GM12865 (cell line): ENCODE data around the gene SCN8A.

Experiments used
- DNase-seq: peaks from one replicate; pipeline ENCODE4 v3.0.0; 2010; ENCODE audit warnings: low read depth
- H3K4me3 ChIP-seq: 2 replicates; pipeline ENCODE4 v1.5.1; 2011; ENCODE audit warnings: mild to moderate bottlenecking, low read depth, low read length, control low read depth
- TF ChIP-seq, protein P1 (sequence below): IDR thresholded peaks from 2 replicates; pipeline ENCODE4 v1.5.1; 2011; ENCODE audit warnings: low read length, control low read depth, low read depth, inconsistent platforms; ENCODE audit not compliant: insufficient read depth; ENCODE audit errors: missing control alignments

The SCN8A gene

GRCh38 chr12:51625370-51625769 is 34.3 kb downstream of the SCN8A start:
- no peak overlapping the region for H3K4me3 ChIP-seq
- DNase-seq: no peak
- TF ChIP-seq, protein P1, sequence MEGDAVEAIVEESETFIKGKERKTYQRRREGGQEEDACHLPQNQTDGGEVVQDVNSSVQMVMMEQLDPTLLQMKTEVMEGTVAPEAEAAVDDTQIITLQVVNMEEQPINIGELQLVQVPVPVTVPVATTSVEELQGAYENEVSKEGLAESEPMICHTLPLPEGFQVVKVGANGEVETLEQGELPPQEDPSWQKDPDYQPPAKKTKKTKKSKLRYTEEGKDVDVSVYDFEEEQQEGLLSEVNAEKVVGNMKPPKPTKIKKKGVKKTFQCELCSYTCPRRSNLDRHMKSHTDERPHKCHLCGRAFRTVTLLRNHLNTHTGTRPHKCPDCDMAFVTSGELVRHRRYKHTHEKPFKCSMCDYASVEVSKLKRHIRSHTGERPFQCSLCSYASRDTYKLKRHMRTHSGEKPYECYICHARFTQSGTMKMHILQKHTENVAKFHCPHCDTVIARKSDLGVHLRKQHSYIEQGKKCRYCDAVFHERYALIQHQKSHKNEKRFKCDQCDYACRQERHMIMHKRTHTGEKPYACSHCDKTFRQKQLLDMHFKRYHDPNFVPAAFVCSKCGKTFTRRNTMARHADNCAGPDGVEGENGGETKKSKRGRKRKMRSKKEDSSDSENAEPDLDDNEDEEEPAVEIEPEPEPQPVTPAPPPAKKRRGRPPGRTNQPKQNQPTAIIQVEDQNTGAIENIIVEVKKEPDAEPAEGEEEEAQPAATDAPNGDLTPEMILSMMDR: no peak

GRCh38 chr12:51626115-51626514 is 35.1 kb downstream of the SCN8A start:
- no peak for DNase-seq
- TF ChIP-seq, protein P1: no peak

GRCh38 chr12:51626629-51627028 is 35.6 kb downstream of the SCN8A start:
- H3K4me3 ChIP-seq: no peak overlapping the region
- no peak for DNase-seq
- TF ChIP-seq, protein P1: no peak

More at GRCh38 chr12:51626115-51626514, 35.1 kb downstream of the SCN8A start:
- no peak overlapping the region for H3K4me3 ChIP-seq

- no peak overlapping the region for H3K4me3 ChIP-seq
- TF ChIP-seq, protein P1: no peak
- DNase-seq: no peak
Observed at GRCh38 chr12:51630256-51630880, 39.3 kb downstream of the SCN8A start.

DNA sequence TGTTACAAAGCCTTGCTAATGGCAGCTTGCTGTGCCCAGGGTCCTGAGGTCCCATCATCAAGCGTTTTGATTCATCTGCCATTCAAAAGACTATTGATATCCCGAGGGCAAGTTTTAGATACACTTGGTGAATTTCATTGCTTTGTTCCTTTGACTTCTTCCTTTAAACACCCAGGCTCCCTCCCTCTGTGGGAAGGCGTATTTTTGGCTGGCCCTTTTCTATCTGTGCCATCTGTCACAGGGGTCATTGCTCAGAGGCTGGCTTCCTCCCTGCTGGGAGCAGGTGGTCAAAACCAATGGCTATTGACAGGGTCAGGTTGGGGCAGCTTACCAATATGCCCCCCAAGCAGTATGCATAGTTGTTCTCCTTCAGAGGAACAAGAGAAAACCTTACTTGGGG is 40.0 kb downstream of the SCN8A start:
- TF ChIP-seq, protein P1: no peak
- H3K4me3 ChIP-seq: no peak overlapping the region
- DNase-seq: no peak

DNA sequence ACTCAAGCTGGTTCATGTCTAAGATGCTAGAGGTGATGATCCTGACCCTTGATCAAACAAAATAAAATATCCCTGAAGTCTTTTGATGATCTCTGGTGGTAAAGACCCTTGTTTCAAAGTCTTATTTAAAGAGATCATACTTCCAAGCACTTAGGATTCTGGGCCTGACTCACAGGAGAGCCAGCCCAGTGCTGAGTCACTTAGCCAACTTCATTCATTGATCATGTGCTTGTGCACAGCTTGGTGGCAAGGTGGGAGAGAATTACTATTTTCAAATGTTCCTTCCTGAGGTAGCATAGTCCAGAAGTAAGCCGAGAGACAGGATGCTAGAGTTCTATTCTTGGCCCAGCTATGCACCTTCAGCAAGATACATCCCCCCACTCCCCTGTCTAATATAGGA is 40.6 kb downstream of the SCN8A start:
- TF ChIP-seq, protein P1: no peak
- no peak for DNase-seq
- no peak overlapping the region for H3K4me3 ChIP-seq

- DNase-seq: no peak
- TF ChIP-seq, protein P1: no peak
- no peak overlapping the region for H3K4me3 ChIP-seq
Observed at GRCh38 chr12:51632623-51633022, 41.6 kb downstream of the SCN8A start.
